ENCODE data around the gene ARAP2.

Gene ARAP2

DNA sequence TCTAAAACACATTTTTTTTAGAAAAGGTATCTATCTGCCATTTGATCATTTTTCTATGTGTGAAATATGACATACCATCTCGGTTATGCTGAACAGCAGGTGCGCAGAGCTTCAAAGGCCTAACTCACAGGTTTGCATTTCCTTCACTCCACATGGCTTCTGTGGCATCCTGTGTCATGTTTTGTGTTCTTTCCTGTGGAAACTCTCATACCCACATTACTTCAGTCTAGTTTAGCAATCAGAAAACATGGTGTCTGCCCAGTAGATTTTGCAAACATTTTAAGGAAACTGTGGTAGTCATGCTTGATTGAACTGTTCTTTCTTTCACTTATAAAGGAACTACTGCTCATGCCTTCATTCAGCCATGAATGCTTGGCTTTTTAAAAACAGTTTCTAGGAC is 11.3 kb upstream of the ARAP2 start:
- DNase-seq: no peak

GRCh38 chr4:36254371-36254770 is 10.1 kb upstream of the ARAP2 start:
- DNase-seq: no peak

- no peak for DNase-seq
Observed at GRCh38 chr4:36251983-36252382, 7.7 kb upstream of the ARAP2 start.

- DNase-seq: no peak
Observed at GRCh38 chr4:36249610-36250009, 5.3 kb upstream of the ARAP2 start.

DNA sequence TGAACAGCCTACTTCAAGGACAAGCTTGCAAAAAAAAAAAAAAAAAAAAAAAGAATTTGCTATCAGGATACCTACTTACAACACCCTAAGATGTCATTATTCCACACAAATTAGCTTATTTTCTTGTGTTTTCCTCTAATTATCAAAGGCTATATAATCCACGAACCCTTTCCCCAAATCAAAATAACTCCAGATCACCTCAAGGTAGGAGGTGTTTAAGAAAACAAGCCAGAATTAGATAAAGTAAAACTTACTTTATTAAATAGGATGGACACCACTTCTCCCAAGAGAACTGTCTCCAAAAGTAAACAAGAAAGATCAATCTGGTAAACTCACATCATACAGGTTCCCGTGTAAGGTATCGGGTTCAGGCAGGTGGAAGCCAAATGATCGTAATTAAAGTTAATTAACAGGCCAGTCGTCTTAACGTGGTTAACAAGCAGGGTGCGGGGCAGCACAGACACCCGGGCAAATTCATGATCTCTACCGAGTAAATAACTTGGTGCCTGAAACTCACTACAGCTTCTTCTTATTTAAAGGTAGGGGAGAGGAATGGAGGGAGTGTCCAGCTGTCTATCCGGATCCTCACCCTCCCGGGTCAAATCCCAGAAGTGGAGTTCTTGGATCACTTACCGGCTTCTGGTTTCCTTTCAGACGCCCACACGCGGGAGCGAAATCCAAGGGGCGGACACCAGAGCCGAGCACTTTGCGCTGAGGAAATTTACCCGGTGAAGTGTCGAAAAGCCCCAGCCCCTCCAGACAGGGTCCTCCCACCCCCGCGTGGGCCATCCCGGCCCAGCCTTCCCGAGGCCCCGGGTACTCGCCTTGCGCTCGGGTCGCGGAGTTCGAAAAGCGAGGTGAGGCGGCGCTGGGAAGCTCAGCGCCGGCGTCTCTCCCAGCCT is 708 bp downstream of the ARAP2 start:
- DNase-seq: no peak

DNA sequence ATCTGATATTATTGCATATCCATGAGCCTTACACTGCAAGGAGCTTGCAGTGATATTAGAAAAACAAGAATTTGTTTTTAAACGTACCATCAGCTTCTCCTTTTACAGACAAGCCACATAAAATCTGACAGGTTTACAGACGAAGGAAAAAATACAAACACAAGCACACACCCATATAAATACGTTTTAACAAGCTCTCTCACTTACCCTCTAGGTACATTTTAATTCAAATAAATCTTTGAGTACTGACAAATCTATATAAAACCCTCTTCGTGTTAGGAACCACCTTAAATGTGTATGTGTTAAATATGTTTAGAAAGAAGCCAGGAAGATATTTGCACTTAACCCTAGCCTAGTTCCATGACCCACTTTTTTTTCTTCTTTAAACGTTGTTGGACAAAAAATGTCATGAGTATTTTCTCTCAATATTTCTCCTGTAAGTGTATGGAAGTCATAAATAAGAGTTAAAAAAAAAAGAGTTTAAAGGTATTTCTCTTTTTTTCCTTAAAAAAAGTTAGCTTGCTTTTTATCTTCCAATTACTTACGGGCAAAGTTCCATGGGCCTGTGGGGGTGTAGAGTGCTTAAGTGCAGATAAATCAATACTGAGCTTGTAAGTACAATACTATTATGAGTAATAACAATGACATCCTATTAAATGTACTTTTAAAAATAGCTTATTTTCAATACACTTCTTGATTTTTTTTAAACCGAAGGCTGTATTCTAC is 1.5 kb downstream of the ARAP2 start:
- DNase-seq: no peak

GRCh38 chr4:36241771-36242170 is 2.5 kb downstream of the ARAP2 start:
- no peak for DNase-seq

DNA sequence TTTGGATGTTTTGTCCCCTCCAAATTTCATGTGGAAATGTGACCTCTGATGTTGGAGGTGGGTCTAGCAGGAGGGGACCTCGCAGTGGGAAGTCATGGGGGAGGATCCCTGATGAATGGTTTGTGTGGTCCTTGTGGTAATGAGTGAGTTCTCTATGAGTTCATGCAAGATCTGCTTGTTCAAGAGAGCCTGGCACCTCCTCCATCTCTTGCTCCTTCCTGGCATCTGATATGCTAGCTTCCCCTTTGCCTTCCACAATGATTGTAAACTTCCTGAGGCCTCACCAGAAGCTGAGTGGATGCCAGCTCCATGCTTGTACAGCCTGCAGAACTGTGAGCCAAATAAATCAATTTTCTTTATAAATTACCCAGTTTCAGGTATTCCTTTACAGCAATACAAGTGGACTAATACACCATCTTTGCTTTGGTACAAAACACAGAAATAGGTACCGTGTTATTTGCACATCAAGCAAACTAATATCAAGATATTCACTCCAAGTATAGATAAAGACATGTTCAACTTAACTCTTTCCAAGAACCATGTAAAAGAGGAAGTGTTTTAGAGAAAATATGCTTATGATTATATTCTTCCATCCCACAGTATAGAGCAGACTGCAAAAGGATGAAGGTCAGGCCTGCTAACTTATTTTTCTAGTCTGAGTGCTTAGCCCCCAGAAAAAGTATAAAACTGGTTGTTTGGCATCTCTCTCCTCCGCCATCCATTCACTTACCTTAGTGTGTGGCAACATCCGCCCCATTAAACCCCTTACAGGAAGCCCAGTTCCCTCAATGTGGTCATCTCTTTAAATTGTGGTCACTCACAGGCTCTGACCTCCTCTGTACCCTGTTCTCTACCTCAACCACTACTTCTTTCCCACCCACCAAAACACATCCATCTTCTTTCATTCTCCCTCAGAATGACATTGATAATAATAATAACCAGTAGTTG is 6.7 kb downstream of the ARAP2 start:
- no peak for DNase-seq

DNA sequence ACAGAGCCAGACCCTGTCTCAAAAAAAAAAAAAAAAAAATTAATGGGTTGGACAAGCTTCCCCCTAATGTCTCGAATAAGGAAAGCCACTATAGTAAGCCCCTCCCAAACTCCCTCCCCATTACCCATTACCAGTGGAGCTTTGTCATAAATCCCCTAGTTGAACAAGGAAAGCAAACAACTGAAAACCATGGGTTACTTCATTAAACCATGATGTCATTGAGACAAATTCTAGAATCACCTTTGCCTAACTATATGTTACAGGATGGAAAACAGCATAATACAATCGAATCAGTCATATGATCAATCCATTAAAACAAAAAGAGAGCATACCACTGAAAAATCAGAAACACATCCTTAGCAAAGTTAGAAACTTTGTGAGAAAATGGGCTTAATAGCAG is 8.2 kb downstream of the ARAP2 start:
- no peak for DNase-seq

DNA sequence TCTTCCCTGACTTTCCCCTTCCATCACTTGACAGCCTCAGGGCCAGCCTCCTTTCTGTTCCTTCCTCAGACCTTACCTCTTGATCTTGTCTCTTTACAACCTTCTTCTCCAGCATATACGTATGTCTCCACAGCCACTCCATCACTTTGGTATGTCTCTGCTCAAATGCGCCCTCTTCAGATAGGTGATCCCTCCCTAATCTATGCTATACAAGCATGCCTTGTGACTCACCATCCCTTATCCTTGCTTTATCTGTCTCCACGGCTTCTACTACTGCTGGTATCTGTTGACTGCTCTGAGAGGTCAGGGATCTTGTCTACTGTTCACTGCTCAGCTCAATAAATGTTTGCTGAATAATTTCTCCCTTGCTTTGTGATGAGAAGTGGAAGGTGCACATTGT is 9.0 kb downstream of the ARAP2 start:
- no peak for DNase-seq

GRCh38 chr4:36233567-36234266 is 10.6 kb downstream of the ARAP2 start:
- DNase-seq: no peak

- no peak for DNase-seq
Observed at GRCh38 chr4:36230534-36230933, 13.8 kb downstream of the ARAP2 start.

DNA sequence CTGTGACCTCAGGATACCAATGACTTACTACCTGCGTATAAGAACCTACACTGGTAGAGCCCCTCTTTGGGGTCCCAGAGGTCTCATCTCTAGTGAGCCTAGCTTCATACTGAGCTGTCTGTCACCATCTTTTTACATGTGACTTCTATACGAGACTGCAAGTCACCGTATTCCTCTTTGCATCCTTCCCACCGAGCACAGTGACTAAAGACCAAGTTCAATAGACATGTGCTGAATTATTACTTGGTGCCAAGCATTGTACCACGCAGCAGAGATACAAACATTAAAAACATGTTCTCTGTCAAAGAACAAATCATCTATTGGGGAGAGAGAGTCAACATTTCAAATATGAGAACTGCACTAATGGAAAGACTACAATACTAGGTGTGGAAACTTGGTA is 16.4 kb downstream of the ARAP2 start:
- DNase-seq: no peak

- no peak for DNase-seq
Observed at GRCh38 chr4:36226430-36227227, 17.7 kb downstream of the ARAP2 start.

GRCh38 chr4:36224972-36225903 is 19.1 kb downstream of the ARAP2 start:
- no peak for DNase-seq

GRCh38 chr4:36222702-36223101 is 21.6 kb downstream of the ARAP2 start:
- DNase-seq: no peak

DNA sequence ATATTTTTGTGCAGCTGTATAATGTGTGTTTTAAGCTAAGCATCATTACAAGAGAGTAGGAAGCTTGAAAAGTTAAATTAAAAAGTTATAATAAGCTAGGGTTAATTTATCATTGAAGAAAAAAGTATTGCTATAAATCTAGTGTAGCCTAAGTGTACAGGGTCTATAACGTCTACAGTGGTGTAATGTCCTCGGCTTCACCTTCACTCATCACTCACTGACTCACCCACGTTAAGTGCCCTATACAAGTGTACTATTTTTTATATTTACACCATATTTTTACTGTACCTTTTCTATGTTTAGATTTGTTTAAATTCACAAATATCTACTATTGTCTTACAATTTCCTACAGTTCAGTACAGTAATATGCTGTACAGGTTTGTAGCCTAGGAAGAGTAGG is 23.5 kb downstream of the ARAP2 start:
- DNase-seq: no peak

DNA sequence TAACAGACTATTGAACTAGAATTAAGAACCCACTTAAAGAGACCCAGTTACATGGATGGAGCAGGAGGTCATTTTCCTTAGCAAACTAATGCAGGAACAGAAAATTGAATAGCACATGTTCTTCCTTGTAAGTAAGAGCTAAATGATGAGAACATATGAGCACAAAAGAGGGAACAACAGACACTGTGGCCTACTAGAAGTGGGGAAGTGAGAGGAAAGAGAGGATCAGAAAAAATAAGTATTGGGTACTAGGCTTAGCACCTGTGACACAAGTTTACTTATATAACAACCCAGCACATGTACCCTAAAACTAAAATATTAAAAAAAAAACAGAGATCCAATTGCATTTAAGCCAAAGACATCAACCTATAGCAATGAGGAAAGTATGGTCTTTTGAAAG is 26.2 kb downstream of the ARAP2 start:
- no peak for DNase-seq

DNA sequence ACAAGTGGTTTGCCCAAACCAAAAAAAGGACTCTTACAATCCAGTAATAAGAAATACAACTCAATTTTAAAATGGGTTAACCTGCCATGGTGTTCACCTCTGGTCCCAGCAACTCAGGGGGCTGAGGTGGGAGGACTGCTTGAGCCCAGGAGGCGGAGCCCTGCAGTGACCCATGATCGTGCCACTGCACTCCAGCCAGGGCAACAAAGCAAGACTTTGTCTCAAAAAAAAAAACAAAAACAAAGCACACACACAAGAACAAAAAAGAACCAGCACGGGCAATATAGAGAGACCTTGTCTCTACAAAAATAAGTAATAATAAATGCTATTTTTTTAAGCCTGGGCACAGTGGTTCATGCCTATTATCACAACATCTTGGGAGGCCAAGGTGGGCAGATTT is 28.7 kb downstream of the ARAP2 start:
- no peak for DNase-seq

- no peak for DNase-seq
Observed at GRCh38 chr4:36214735-36215485, 29.4 kb downstream of the ARAP2 start.
